GM19328 (cell line): ENCODE data around the gene LAMA2.

Source experiments
- ATAC-seq: cut with Tn5 transposase; IDR thresholded peaks from one replicate; pipeline ENCODE4 v1.9.1; 2021; ENCODE audit warnings: mild to moderate bottlenecking, moderate library complexity; ENCODE audit not compliant: unreplicated experiment

Gene LAMA2

GRCh38 chr6:129287231-129288177 lies 404.6 kb downstream of the LAMA2 start:
- no peak for ATAC-seq

- no peak for ATAC-seq
These were observed 406.5 kb downstream of the LAMA2 start for GRCh38 chr6:129289442-129289841.

- ATAC-seq, result no peak
These were observed 409.9 kb downstream of the LAMA2 start for GRCh38 chr6:129292836-129293235.

- no peak for ATAC-seq
These were observed 414.7 kb downstream of the LAMA2 start for GRCh38 chr6:129297592-129297991.

- ATAC-seq, result no peak
These were observed 419.7 kb downstream of the LAMA2 start for GRCh38 chr6:129302671-129303070.

- no peak for ATAC-seq
These were observed 423.9 kb downstream of the LAMA2 start for GRCh38 chr6:129306826-129307225.

GRCh38 chr6:129307845-129308244 lies 424.9 kb downstream of the LAMA2 start:
- no peak for ATAC-seq

- ATAC-seq, result no peak
These were observed 426.2 kb downstream of the LAMA2 start for GRCh38 chr6:129309154-129309553.

GRCh38 chr6:129312880-129313279 lies 429.9 kb downstream of the LAMA2 start:
- no peak for ATAC-seq

GRCh38 chr6:129314575-129314974 lies 431.6 kb downstream of the LAMA2 start:
- no peak for ATAC-seq

- no peak for ATAC-seq
These were observed 435.2 kb downstream of the LAMA2 start for GRCh38 chr6:129317931-129318820.

GRCh38 chr6:129320892-129321291 lies 438.0 kb downstream of the LAMA2 start:
- no peak for ATAC-seq

GRCh38 chr6:129321303-129321702 lies 438.4 kb downstream of the LAMA2 start:
- ATAC-seq, result no peak

- ATAC-seq, result no peak
These were observed 441.4 kb downstream of the LAMA2 start for GRCh38 chr6:129324345-129324744.

GRCh38 chr6:129329678-129330077 lies 446.7 kb downstream of the LAMA2 start:
- ATAC-seq, result no peak

GRCh38 chr6:129331450-129332138 lies 448.7 kb downstream of the LAMA2 start:
- ATAC-seq, result no peak

- ATAC-seq, result no peak
These were observed 452.9 kb downstream of the LAMA2 start for GRCh38 chr6:129335792-129336191.

- no peak for ATAC-seq
These were observed 455.7 kb downstream of the LAMA2 start for GRCh38 chr6:129338683-129339082.

GRCh38 chr6:129340983-129341382 lies 458.0 kb downstream of the LAMA2 start:
- ATAC-seq, result no peak

- ATAC-seq, result no peak
These were observed 459.3 kb downstream of the LAMA2 start for GRCh38 chr6:129342243-129342642.

GRCh38 chr6:129342796-129343195 lies 459.9 kb downstream of the LAMA2 start:
- no peak for ATAC-seq
